GM18502 (cell line): ENCODE results near the gene ARID3A.
A peak's percentile ranks its signal among the peaks of the same experiment; 100 is the strongest.
"Not testable (repeated sequence)": the region's sequence is repeated elsewhere in the genome, so short reads cannot be mapped to it uniquely, and the experiment has no call there.

Experiments used
- ATAC-seq: cut with Tn5 transposase; IDR thresholded peaks from one replicate; pipeline ENCODE4 v1.9.1; 2021; ENCODE audit warnings: mild to moderate bottlenecking; ENCODE audit not compliant: unreplicated experiment, poor library complexity

The ARID3A gene

DNA sequence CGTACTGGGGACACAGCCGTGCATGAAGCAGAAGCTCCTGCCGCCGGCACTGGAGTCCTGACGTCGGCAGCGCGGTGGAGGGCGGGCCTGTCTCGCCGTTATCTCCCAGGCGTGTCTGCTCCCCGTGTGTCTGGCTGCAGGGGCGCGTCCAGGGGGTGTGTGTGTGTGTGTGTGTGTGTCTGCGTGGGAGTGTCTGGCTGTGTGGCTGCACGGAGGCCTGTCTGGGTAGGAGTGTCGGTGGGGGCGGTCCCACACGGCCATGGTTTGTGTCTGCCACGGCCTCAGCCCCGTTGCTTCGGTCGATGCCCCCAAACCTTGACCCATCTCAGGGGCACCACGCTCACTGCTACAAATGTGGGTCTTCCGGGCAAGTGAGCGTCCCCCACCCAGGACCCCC lies 18.3 kb downstream of the ARID3A start:
- ATAC-seq = no peak

DNA sequence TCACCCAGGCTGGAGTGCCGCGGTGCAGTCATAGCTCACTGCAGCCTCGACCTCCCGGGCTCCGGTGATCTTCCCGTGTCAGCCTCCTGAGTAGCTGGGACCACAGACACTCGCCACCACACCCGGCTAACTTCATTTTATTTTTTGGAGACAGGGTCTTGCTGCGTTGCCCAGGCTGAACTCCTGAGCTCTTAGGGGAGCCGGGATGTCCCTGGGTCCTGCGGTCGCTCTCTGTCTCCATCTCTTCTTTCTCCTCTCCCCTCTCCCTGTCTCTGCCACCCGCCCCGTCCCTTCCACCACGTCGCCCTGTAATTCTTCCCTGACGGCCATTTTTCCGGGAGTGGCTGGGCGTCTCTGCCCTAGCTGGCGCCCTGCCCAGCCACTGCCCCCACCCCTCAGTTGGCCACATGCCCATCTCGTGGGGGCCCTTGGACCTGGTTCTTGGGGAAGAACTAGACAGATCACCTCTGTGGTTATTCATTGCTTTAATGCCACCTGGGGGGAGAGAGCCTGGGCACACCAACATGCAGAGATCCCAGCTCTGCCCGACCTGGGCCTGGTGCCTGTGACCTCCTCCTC lies 18.9 kb downstream of the ARID3A start:
- no peak for ATAC-seq

DNA sequence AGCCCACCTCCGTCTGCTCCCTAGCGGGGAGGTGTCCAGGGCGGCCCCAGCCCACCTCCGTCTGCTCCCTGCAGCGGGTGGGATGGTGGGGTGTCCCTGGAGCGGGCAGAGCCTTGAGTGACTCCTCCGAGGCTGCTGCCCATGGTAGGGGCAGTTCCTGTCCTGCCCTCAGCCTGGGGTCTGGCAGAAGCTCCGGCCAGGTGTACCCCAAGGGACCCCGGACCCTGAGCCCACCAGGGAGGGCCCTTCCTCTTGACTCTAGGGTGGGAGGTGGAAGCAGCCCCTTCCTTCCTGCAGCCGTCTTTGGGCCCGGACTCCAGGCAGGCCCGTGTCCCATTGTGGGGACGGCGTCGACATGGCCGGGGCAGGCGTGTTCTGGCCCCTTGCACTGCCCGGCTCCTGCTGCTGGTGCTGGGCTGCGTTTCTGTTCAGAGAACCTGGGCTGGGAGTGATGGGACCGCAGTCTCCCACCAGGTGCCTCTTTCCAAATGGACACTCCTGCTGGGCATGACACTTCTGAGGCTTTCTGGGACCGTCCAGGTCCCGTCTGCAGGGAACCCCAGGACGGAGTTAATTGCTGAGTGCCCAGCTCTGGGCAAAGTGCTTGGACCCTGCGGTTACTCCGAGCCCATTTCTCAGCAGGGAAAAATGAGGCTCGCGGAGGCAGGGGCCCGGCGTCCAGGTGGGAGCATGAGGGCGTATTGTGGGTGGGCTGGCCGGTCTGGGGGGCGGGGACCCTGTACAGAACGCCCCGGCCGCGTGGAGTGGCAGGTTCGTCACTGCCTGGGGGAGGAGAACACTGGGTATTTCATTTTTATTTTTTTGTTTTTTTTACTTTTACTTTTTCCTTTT lies 19.8 kb downstream of the ARID3A start:
- ATAC-seq = no peak

DNA sequence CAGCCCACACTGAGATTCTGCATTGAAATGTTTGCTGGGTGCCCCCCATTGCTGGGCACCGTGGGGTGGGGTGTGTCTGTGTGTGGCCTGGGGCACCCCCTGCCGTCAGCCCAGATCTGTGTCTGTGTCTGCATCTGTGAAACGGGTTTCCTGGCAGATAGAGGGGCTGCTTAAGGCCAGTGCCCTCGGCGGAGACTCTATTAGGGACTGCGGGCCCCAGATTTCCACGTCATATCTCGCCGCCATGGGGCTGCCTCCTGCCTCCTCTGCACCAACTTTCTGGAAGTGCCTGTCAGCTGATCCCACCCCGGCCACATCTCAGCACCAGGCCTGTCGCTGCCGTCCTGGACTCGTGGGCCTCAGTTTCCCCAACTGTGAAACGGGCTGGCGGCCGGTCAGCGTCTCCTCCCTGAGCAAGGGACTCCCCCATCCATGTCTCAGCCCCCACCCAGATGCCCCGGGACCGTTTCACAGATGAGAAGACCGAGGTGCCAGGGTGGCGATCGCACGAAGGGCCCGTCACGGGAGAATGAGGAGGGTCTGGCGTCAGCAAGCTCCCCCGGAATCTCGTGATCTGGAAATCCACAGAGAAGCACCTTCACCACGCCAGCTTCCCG lies 21.4 kb downstream of the ARID3A start:
- peak; percentile 9 for ATAC-seq

DNA sequence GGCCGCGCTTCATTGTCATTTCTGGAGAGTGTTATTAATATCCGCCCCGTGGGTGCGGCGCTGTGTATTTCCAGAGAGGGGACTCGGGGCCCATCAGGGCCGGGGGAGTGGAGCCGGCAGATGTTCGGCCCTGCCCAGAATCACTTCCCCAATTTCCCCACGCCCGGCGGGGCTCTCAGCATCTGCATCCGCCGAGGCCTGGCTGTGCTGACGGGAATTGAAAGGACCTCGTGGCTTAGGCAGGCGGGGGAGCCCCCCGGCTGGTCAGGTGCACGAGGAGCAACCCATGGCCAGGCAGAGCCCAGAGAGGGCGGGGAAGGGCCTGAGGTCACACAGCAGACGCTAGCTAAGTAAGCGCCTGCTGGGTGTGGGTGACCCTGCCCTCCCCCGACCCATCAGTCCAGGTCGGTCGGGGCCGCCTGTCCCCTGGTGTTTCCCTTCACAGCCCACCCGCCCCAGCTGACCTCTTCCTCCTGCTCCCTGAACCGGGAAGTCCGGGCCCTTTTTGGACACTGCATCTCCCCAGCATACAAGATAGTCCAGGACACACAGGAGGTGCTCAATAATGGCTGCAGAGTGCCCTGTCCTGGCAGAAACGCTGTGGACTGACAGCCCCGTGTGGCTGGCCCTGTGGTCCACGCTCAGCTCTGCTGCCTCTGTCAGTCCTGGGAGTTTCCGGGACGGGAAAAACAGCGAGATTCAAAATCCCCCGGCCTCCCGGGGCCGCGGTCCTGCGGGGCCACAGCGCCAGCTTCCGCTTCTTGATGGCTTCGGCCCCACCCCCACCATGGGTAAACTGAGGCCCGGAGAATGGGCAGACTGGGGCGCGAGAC lies 22.1 kb downstream of the ARID3A start:
- peak; percentile 61 for ATAC-seq

DNA sequence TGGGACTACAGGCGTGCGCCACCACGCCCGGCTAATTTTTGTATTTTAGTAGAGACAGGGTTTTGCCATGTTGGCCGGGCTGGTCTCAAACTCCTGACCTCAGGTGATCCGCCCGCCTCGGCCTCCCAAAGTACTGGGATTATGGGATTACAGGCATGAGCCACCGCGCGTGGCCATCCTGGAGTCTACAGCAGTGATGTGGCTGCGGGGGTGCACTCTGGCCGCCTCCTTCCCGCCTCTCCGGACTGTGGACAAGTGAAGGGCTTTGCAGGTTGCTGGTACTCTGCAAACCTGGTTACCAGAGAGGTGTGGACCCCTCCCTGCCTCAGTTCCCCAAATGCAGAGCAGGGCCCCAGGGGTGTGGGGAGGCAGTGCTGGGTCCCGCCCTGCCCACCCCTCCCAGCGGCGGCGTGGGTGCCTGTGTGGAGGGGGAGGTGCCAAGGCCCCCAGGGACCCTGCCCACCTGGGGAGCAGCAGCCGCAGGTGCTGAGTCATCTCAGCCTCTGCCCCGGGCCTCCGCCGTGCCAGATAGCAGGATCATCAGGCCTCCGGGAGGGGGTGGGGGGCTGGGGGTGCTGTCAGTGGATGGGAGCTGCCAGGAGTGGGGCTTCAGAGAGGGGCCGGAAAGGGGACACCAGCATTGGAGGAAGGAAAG lies 23.1 kb downstream of the ARID3A start:
- ATAC-seq = no peak

DNA sequence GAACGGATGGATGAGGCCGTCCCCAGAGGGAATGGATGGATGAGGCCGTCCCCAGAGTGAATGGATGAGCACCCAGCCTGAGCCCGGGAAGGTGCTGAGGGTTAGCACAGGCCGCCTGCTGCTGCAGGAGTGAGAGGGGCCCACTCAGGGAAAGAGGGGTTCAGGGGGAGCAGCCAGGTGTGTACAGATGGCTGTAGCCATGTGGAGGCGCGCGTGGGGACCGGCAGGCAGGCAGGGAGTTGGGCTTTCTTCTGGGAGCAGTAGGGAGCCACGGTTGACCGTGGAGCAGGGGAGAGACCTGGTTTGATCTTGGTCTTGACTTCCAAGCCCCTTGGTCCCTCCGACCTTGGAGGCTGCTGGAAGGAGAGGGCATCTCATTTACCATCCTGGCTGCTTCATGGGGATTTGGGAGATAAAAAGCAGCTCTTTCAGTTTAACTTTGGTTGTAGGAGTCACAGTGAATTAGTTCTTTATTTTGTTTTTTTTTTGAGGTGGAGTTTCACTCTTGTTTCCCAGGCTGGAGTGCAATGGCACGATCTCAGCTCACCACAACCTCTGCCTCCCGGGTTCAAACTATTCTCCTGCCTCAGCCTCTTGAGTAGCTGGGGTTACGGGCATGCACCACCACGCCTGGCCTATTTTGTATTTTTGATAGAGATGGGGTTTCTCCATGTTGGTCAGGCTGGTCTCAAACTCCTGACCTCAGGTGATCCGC lies 24.7 kb downstream of the ARID3A start:
- no peak for ATAC-seq

DNA sequence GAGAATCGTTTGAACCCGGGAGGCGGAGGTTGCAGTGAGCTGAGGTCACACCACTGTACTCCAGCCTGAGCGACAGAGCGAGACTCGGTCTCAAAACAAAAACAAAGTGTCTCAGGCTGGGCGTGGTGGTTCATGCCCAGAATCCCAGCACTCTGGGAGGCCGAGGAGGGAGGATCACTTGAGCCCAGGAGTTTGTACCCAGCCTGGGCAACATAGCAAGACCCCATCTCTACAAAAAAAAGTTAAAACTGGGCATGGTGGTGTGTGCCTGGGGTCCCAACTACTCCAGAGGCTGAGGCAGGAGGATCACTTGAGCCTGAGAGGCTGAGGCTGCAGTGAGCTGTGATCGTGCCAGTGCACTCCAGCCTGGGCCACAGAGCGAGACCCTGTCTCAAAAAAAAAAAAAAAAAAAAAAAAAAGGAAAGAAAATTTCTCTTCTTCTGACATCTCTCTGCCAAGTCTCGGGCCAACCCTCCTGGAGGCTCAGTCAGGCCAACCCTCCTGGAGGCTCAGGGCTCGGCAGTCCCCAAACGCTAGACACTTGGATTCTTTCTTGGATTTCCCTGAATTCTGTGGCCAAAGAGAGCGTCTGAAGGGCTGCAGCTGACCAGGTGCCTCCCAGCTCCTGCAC lies 26.3 kb downstream of the ARID3A start:
- ATAC-seq = no peak

DNA sequence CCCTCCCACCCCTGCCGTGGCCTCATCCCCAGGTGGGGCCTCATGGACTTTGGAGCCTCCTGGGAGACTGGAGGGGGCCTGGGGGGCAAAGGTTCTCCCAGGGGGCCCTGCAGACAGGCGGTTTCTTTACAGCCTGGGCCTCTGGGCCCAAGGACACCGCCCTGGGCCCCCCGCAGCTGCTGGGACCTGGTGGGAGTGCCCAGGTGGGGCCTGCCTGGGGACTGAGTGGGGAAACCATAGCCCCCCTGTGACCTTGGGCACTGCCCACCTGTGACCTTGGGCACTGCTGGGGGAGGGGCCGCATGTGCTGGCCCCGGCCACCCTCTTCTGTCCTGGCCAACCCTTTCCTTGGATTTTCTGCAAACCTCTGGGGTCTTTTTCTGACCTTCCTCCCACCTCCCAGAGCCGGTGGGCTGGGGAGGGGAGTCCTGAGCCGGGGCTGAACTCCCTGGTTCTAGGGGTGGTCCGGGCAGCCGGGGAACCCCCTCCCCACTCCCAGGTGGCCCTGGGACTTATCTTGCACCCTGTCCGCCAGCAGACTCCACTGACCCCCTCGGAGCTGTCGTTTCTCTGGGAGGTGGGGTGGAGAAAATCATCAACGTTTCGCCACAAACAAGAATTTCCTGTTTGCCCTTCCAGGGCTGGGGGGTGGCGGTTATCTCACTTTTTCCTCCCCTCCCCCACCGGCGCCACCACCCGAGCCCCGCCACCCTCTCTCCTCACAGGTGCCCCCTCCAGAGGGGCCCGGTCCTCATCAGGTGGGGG lies 27.0 kb downstream of the ARID3A start:
- ATAC-seq = no peak

DNA sequence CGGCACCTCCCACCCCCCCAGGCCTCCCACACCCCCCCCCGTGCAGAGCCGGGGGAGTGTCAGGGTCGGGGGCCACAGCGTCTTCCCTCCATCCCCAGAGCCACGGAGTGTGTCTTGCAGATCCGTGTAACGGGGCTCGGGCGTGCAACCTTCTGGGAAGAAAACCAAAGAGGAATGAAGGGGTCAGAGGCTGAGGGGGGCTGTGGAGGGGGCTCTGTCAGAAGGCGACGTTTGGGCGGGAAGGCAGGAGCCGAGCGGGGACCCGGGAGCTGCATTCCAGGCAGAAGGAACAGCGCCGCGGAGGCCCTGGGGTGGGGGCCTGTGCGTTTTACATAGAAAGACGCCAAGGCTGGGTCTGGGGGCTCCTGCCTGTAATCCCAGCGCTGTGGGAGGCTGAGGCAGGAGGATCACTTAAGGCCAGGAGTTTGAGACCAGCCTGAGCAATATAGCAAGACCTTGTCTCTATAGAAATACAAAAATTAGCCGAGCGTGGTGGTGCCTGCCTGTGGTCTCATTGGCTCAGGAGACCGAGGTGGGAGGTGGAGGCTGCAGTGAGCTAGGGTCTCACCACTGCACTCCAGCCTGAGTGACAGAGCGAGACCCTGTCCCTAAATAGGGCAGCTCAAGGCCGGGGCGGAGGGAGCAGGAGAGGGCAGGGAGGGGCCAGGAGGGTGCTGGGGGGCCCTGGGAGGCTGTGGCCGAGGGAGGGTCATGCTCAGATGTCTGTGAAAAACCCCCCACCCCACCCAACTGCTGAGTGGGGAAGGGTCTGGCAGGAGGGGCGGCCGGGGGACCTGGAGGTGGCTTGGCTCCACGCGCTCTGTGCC lies 27.8 kb downstream of the ARID3A start:
- ATAC-seq = no peak

DNA sequence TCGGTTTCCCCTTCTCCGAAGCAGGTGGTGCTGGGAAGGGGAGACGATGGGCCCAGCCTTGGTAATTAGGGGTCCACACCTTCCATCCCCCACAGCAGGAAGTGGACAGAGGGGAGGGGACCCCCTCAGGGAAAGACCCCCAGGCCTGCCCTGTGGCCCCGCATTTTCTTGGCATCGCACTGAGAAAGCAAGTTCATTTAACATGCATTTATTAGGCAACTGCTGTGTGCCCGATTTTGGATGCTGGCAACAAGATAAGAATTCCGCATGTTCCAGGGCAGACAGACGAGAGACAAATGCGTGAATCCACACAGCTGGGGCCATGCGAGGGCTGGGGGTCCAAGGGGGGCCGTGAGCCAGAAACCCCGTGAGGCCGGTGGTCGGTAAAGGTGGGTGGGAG lies 28.4 kb downstream of the ARID3A start:
- ATAC-seq = no peak

DNA sequence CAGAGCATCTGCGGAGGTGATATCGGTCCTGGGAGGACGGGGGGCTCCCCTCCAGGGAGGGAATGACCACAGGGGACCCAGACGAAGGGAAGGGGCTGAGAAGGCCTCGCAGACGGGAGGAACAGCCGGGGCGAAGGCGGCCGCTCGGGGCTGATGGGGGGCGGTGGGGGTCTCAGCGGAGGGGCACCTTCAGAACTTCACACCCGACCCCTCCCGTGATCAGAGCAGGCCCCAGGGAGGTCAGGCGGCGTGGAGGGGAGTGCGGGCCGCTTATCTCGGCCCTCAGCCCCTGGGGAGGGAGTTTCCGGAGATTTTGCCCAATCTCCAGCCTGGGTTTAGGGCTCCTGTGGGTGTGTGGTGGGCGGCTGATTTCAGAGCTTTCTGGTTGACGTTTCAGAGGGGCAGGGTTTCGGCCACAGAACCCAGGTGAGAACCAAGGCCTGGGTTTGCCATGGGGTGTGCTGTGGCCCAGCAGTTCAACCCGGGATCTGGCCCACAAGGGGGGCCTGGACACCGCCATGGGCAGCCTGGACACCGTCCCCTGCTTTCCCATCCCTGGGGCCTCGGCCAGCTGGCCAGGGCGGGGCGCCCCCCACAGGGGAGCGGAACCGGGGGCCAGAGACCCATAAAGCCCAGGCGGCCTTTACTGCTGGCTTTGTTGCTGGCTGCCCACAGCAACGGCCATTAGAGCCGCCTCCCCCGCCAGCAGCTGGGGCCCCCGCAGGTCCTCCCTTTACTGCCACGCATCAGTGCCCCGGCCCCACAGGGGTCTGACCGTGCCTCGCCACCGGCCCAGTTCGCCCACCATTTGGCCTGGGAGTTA lies 29.0 kb downstream of the ARID3A start:
- peak; percentile 42 for ATAC-seq

DNA sequence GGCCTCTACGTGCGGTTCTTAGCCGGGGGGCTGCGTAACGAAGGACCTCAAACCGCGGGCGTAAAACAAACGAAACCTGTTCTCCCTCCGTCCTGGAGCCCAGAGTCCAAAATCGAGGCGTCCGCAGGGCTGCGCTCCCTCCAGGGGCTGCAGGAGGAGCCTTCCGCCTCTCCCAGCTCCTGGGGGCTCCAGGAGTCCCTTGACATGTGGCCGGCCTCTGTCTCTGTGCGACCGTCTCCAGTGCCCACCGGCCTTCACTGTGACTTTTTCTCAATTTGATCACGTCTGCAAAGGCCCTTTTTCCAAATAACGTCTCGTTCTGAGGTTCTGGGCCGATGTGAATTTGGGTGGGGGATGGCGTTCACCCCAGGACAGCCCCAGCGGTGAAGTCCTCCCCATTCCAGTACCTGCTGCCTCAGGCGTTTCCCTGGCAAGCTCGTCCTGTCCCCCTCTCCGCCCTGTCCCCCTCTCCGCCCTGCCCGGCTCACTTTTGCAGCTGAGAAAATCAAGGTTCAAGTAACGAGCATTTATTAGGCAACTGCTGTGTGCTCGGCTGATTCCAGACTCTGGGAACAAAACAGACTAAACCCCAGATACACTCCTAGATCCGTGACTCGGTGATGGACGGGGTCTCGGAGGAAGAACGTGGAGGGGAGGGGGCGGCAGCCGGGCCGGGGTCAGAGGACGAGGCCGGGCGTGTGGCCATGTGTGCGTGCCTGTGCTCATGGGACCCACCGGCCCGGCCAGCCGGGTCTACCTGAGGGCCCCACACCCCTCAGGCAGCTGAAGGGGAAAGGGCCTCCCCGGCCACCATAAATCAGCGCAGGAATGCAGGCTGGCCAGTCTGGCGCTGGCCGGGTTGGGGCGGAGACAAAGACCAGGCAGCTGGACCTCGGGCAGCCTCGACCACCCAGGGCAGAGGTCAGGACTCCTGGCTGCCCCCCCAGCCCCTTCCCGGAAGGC lies 30.2 kb downstream of the ARID3A start:
- ATAC-seq = no peak

DNA sequence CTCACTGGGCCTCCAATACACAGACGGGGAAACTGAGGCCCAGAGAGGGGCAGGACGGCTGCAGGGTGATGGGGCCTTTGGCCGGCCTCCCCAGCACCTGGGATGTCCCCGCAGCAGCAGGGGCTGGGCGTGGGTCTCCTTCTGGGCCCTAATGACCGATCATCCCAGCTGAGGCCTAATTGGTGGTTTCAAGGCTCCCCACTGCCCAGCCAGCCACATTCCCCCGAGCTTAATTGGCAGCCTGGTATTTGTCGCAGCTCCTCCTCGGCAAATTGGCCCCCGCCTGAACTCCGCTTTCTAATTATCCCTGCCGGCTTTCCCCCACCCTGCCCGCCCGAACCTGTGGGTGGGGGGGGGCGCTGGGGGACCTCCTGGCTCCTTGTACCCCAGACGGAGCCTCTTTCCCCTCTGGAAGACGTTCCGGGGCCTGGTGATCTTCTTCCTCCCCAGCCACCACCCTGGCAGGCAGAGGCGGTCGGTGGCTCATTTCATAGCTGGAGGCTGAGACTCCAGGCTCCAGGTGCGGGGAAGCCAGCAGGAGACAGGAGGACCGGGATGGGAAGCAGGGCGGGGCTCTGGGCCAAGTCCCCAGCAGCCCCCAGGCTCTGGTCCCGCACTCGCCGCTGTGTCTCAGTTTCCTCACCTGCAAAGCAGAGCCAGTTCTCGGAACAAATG lies 31.1 kb downstream of the ARID3A start:
- ATAC-seq = no peak

DNA sequence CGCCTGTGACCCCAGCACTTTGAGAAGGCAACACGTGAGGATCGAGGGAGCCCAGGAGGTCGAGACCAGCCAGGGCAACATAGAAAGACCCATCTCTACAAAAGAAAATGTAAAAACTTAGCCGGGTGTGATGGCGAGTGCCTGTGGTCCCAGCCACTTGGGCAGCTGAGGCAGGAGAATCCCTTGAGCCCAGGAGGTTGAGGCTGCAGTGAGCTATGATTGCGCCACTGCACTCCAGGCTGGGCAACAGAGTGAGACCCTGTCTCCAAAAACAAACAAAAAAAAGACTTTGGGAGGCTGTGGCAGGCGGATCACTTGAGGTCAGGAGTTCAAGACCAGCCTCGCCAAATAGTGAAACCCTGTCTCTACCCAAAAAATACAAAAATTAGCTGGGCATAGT lies 31.7 kb downstream of the ARID3A start:
- not testable (repeated sequence) for ATAC-seq
